ENCODE measurements around the gene UNC13D.

DNA sequence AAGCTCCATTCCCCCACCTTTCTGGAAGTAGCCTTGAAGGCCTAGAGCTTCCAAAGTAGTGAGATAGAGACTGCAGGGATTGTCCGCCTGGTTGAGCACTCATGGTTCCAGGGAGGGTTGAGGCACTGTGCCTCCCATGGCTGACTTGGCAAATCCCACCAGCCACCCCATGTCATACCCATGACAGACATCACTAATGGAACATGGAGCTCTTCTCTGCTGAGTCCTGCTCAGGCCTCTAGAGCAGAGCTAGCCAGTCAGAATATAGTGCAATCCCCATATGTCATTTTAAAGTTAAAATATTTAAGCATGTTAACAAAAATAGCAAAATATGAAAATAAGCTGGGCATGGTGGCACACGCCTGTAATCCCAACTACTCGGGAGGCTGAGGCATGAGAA lies 28.8 kb downstream of the UNC13D start:
- TF ChIP-seq POLR2A (IDR thresholded peaks at IDR 0.05) = no peak
- TF ChIP-seq CTCF (IDR thresholded peaks at IDR 0.05) = no peak

Measured in heart left ventricle (tissue), 13 donors.